A172 (cell line): ENCODE measurements around the gene SPRR3. TPM values are rescaled to one million over a fixed set of nuclear protein-coding genes. Genes with fewer than 3 reads are reported as not detected.
"Not testable (repeated sequence)": the region's sequence is repeated elsewhere in the genome, so short reads cannot be mapped to it uniquely, and the experiment has no call there.

ENCODE experiments used
- DNase-seq: peaks from one replicate; pipeline ENCODE4 v3.0.0-alpha.2; 2015; ENCODE audit warnings: low spot score
- total RNA-seq: library from RNA; depleted of rRNA; stranded (reverse); fragments of >200 nt; shearing (Covaris generic); gene quantifications from 2 replicates; pipeline ENCODE4 v1.2.3, GENCODE V29; 2014

The SPRR3 gene
- total RNA-seq, 1 experiment from 2014 or later = not detected

GRCh38 chr1:152983234-152983633 lies 18.3 kb upstream of the SPRR3 start:
- no peak for DNase-seq

- no peak for DNase-seq
These were observed 17.8 kb upstream of the SPRR3 start, which contains the start of gene SPRR1A for GRCh38 chr1:152983743-152984142. SPRR1A (plus strand) TSS chr1:152984081; CDS start chr1:152985231, 1,150 bp downstream.

GRCh38 chr1:152986578-152986977 lies 15.0 kb upstream of the SPRR3 start:
- no peak for DNase-seq

GRCh38 chr1:152993186-152993585 lies 8.4 kb upstream of the SPRR3 start:
- DNase-seq = no peak

GRCh38 chr1:152995842-152996241 lies 5.7 kb upstream of the SPRR3 start:
- no peak for DNase-seq

- no peak for DNase-seq
These were observed 4.7 kb upstream of the SPRR3 start for GRCh38 chr1:152996633-152997400.

GRCh38 chr1:152997901-152998300 lies 3.6 kb upstream of the SPRR3 start:
- no peak for DNase-seq

- DNase-seq = no peak
These were observed 3.1 kb upstream of the SPRR3 start for GRCh38 chr1:152998476-152998875.

GRCh38 chr1:152999818-153000217 lies 1.7 kb upstream of the SPRR3 start:
- no peak for DNase-seq

GRCh38 chr1:153000294-153000693 lies 1.3 kb upstream of the SPRR3 start:
- DNase-seq = peak; percentile 38

- DNase-seq = not testable (repeated sequence)
These were observed 9.7 kb downstream of the SPRR3 start for GRCh38 chr1:153011235-153011758.

GRCh38 chr1:153021829-153022228 lies 20.3 kb downstream of the SPRR3 start:
- not testable (repeated sequence) for DNase-seq

- not testable (repeated sequence) for DNase-seq
These were observed 20.8 kb downstream of the SPRR3 start for GRCh38 chr1:153022340-153022739.

GRCh38 chr1:153023109-153023508 lies 21.6 kb downstream of the SPRR3 start:
- no peak for DNase-seq

- no peak for DNase-seq
These were observed 22.9 kb downstream of the SPRR3 start for GRCh38 chr1:153024413-153024812.

GRCh38 chr1:153025797-153026196 lies 24.2 kb downstream of the SPRR3 start:
- DNase-seq = no peak

- DNase-seq = no peak
These were observed 27.2 kb downstream of the SPRR3 start for GRCh38 chr1:153028766-153029165.

GRCh38 chr1:153030895-153031294 lies 29.3 kb downstream of the SPRR3 start, which contains the start of gene SPRR1B:
SPRR1B (plus strand) TSS chr1:153031203; CDS start chr1:153032346, 1,143 bp downstream.
- no peak for DNase-seq

- DNase-seq = no peak
These were observed 30.5 kb downstream of the SPRR3 start for GRCh38 chr1:153032073-153032472.

GRCh38 chr1:153032677-153033308 lies 31.2 kb downstream of the SPRR3 start:
- DNase-seq = peak; percentile 67

- no peak for DNase-seq
These were observed 33.7 kb downstream of the SPRR3 start for GRCh38 chr1:153035211-153035610.

GRCh38 chr1:153040950-153041631 lies 39.5 kb downstream of the SPRR3 start, which contains the start of gene SPRR2D:
SPRR2D (minus strand) TSS chr1:153041120; CDS start chr1:153040346, 774 bp downstream.
- no peak for DNase-seq
